Stimulated activated naive B cell treated with anti-CD40 and anti-IgM and Interleukin-4, amounts not matched to agents 10 μg/mL and 1 μg/mL and 100 μg/mL, for 72 hours (primary cell): ENCODE results near the gene FCAMR.
"Not testable (repeated sequence)": the region's sequence is repeated elsewhere in the genome, so short reads cannot be mapped to it uniquely, and the experiment has no call there.

Experiments used
- ATAC-seq, 2 donors: fragments of 150-1000 bp; cut with Tn5 transposase; replicated peaks; 2 replicates each; pipeline ENCODE4 v1.10.0; 2021; ENCODE audit warnings: moderate library complexity in 1 of 2
- DNase-seq: peaks from one replicate; pipeline ENCODE4 v3.0.0; 2021
- H3K27ac Mint-ChIP-seq: one replicate; pipeline ENCODE4 v1.8.0; 2022; ENCODE audit warnings: mild to moderate bottlenecking, mixed read lengths
- H3K27me3 Mint-ChIP-seq, 2 donors: one replicate each; pipeline ENCODE4 v1.8.0; 2022; ENCODE audit warnings: mixed read lengths in 2 of 2
- H3K36me3 Mint-ChIP-seq, 2 donors: one replicate each; pipeline ENCODE4 v1.8.0; 2022; ENCODE audit warnings: mixed read lengths in 2 of 2, mild to moderate bottlenecking in 1 of 2
- H3K4me1 Mint-ChIP-seq, 2 donors: one replicate each; pipeline ENCODE4 v1.8.0; 2022; ENCODE audit warnings: mixed read lengths in 2 of 2, mild to moderate bottlenecking in 1 of 2
- H3K4me3 Mint-ChIP-seq, 2 donors: one replicate each; pipeline ENCODE4 v1.8.0; 2022; ENCODE audit warnings: mild to moderate bottlenecking in 2 of 2, mixed read lengths in 2 of 2, moderate library complexity in 1 of 2
- H3K9me3 Mint-ChIP-seq, 2 donors: one replicate each; pipeline ENCODE4 v1.8.0; 2022; ENCODE audit warnings: mixed read lengths in 2 of 2, mild to moderate bottlenecking in 1 of 2

The FCAMR gene

DNA sequence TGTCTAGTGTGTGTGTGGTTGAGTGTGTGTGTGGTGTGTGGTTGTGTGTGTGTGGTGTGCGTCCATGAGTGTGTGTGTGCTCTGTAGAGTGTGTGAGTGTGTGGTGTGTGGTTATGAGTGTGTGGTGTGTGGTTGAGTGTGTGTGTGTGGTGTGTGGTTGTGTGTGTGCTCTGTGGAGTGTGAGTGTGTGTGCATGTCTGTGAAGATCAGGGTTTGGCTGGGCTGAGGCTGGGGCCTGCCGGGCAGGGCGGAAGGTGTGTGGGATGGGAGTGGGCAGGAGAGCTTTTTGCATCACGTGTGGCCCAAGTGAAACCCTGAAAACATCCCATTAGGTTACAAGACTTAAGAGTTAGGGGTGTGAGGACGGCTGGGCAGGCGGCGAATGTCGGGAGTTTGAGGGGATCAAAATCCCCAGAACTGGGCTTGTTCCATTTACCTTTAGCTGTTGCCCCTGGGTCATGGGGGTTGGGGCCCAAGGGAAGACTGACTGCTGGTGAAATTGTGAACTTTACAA is 45.6 kb downstream of the FCAMR start:
- H3K36me3 Mint-ChIP-seq, result peaks cover 16 to 18% of the 10 kb centered on the region in 2 donors
- DNase-seq (peak; percentile 80), ATAC-seq (peak; percentile 39 to 45)
- no peaks in the 10 kb centered on the region for H3K27me3 Mint-ChIP-seq
- no peak overlapping the region for H3K27ac Mint-ChIP-seq
- peaks cover 20 to 35% of the 10 kb centered on the region in 2 donors for H3K4me1 Mint-ChIP-seq
- H3K9me3 Mint-ChIP-seq, result no peaks in the 10 kb centered on the region
- H3K4me3 Mint-ChIP-seq, result no peak overlapping the region

DNA sequence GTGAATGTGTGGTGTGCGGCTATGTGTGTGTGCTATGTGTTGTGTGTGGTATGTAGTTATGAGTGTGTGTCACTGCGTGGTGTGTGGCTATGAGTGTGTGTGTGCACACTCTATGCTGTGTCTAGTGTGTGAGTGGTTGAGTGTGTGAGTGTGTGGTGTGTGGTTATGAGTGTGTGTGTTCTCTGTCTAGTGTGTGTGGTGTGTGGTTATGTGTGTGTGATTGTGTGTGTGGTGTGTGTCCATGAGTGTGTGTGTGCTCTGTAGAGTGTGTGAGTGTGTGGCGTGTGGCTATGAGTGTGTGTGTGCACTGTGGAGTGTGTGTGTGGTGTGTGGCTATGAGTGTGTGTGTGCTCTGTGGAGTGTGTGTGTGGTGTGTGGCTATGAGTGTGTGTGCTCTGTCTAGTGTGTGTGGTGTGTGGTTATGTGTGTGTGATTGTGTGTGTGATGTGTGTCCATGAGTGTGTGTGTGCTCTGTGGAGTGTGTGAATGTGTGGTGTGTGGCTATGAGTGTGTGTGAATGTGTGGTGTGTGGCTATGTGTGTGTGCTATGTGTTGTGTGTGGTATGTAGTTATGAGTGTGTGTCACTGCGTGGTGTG is 46.2 kb downstream of the FCAMR start:
- peaks cover 15 to 18% of the 10 kb centered on the region in 2 donors for H3K36me3 Mint-ChIP-seq
- not testable (repeated sequence) for H3K4me3 Mint-ChIP-seq, H3K9me3 Mint-ChIP-seq, H3K27ac Mint-ChIP-seq, DNase-seq, ATAC-seq, H3K27me3 Mint-ChIP-seq
- peaks cover 18 to 31% of the 10 kb centered on the region in 2 donors for H3K4me1 Mint-ChIP-seq

DNA sequence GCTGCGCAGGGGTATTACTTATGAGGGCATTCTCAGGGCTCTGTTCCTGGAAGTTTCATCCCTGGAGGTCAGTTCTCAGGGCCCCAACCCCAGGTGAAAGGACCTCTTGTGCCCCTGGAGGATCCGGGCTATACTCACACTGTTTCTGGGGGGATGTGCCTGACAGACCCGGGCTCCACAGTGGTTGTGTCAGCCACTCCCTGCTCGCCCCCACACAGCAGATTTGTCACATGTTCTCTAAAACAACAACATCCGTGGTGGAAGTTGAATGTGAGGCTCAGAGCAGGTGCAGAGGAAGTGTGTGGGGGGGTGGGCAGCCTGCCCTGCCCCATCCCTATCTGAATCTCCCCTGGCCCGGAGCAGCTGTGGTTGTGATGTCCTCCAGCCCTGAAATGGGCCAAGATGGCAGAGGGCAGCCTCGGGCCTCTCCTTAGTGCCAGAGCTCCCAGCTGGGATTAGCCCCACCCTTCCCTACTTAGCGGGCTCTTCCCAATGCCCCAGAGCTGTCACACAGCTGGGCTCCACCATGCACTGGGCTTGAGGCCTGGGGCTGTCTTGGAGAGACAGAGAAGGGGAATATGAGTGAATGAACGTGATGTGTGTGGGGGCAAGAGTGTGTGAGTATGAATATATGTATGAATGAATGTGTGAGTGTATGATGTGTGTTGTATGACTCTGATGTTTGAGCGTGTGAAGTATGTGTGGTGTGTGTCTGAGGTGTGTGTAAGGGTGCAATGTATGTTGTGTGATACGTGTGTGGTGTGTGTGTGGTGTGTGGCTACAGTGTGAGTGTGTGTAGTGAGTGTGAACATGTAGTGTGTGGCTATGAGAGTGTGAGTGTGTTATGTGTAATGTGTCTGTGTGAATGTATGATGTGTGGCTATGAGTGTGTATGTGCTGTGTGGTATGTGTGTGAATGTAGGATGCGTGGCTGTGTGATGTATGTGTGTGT is 47.0 kb downstream of the FCAMR start:
- ATAC-seq, result peak; percentile 54 to 69
- Mint-ChIP-seq H3K4me1 (peaks cover 22 to 29% of the 10 kb centered on the region in 2 donors), H3K9me3 (no peaks in the 10 kb centered on the region), H3K27me3 (no peaks in the 10 kb centered on the region), H3K4me3 (no peak overlapping the region), H3K36me3 (peaks cover 20 to 21% of the 10 kb centered on the region in 2 donors), H3K27ac (no peak overlapping the region)
- DNase-seq, result peak; percentile 83

DNA sequence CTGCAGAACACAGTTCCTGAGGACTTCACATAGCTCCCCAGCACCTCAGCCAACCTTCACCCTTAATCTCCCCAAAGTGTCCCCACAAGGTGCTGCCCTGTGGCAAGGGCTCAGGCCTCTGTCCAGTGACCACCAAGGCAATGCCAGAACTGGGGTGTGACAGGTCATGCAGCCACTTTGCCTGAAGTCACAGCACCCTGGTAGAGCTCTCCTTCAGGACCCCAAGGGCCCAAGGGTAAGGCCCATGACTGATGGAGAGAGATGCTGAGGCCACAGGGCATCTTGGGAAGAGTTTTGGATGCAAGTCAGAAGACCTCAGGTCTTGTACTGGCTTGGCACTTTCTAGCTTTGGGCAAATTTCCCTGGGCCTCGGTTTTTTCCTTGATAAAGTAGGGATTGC is 47.7 kb downstream of the FCAMR start:
- Mint-ChIP-seq H3K27me3 (no peaks in the 10 kb centered on the region), H3K9me3 (no peaks in the 10 kb centered on the region), H3K27ac (no peak overlapping the region), H3K4me3 (no peak overlapping the region), H3K36me3 (peaks cover 27 to 28% of the 10 kb centered on the region in 2 donors), H3K4me1 (peaks cover 23 to 29% of the 10 kb centered on the region in 2 donors)
- DNase-seq (no peak), ATAC-seq (no peak)

DNA sequence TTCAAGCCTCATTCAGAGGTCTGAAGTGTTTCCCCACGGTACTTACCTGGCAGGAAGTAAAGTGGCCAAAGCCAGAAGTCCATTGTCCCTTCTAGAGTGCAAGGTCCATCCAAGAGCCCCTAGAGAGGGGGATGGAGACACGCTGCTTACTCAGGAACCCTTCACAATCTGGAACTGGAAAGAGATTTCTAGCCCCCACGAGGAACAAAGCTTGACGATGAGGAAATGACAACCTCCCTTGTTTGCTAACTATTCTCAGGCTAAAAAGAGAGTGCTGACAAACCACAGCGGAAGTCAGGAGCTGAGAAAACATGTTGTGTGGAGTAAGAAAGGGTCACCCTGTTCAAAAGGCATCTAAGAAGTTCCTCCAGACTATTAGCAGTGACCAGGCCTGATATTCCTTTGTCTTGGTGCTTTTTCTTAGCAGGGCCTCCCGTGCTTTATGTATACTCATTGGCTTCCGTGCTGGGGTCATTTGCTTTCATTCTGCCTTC is 48.4 kb downstream of the FCAMR start, which contains the start of gene FCMR:
TSS of gene FCMR (minus strand) at position 170 of the 494 bp plus-strand sequence. CDS start at position 83, 87 bp downstream.
- Mint-ChIP-seq H3K9me3 (no peaks in the 10 kb centered on the region), H3K27me3 (no peaks in the 10 kb centered on the region), H3K4me3 (no peak within 1 kb of the TSS), H3K27ac (no peak within 1 kb of the TSS), H3K36me3 (peaks cover 33% of the 10 kb centered on the region in 2 donors), H3K4me1 (peaks cover 27 to 33% of the 10 kb centered on the region in 2 donors)
- DNase-seq (peak; percentile 53), ATAC-seq (peak; percentile 4 to 5)

DNA sequence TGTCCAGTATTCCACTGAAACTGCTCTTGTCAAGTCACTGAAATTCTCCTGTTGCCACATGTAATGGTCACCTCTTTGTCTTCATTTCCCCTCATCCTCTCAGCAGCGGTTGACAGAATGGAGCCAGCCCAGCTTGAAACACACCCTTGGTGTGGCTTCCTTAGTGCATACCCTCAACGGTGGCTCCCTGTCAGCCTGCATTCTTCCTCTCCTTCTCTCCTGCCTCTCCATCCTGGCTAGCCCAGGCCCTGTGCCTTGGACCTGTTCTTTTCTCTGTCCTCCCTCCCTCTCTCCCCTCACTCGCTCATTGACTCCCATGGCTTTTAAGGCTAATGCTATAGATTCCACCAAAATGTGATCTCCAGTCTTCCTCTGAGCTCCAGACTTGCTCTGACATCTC is 52.2 kb downstream of the FCAMR start:
- Mint-ChIP-seq H3K27ac (peak overlapping the region; percentile 85), H3K9me3 (no peaks in the 10 kb centered on the region), H3K36me3 (peaks cover 64 to 71% of the 10 kb centered on the region in 2 donors), H3K4me3 (no peak overlapping the region), H3K4me1 (peaks cover 65% of the 10 kb centered on the region in 2 donors), H3K27me3 (no peaks in the 10 kb centered on the region)
- DNase-seq (no peak), ATAC-seq (no peak)

DNA sequence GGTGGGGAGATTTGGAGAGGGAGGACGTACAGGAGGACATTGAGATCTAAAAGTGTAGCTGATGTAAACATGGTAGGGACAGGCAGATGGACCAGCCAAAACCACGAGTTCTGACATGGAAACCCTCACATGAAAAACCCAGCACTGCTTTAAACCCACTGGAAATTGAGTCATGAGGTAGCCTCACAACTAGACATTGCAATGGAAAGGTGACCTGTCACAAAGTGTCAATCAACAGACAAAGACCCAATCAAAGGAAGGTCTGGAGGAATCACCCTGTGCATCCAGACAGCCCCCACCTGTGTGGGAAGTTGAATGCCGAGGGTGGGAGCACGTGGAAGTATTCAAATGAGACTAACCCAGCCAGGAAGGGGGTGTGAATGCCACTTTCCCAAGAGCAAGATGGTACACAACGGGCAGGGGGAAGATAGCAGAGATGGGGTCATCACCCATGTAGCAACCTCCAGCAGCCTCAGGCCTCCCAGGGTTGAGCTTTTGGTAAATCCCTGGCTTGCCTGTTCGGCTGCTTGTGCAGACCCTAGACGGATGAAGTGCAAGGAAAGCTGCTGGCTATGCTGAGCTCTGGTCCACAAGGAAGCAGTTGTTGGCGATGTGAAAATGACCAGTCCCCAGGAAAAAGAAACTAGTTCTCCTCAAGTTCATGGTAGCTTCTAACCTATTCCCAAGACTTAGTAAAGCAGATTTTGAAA is 54.1 kb downstream of the FCAMR start:
- no peaks in the 10 kb centered on the region for H3K9me3 Mint-ChIP-seq
- H3K4me3 Mint-ChIP-seq, result no peak overlapping the region
- H3K27ac Mint-ChIP-seq, result peak overlapping the region; percentile 93
- DNase-seq, result no peak
- ATAC-seq, result peak in 1 of 2 donors; percentile 11
- peaks cover 77 to 88% of the 10 kb centered on the region in 2 donors for H3K36me3 Mint-ChIP-seq
- H3K4me1 Mint-ChIP-seq, result peaks cover 79 to 84% of the 10 kb centered on the region in 2 donors
- H3K27me3 Mint-ChIP-seq, result no peaks in the 10 kb centered on the region

DNA sequence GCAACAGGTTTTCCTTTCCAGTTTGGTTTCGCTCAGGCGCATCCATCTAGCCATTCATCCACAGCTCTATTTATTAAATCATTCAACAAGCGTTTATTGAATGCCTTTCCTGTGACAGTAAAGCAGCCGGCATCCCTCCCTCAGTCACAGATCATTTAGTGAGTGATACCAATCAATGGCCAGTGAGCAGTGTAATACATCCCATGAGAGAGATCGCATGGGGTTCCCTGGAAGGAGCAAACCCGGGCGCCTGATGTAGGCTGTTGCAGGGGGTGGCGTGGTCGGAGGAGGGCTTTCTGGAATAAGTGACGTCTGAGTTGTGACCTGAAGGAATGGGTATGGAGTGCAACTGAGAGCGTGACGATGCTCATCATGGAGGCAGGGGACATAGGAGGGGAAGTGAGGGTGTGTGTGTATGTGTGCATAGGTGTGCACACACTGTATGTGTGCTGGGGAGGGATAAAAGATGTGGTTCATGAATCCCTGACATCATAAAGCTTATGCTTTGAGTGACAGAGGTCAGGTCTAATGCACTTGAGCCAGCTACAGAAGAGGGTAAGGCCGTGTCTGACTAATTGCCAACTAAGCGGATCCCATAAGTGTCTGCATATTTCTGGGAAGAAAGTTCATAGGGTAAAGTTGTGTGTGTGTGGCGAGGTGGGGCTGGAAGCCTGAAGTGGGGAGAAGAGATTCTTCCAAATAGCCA is 55.1 kb downstream of the FCAMR start:
- no peak for DNase-seq
- peaks cover 82 to 88% of the 10 kb centered on the region in 2 donors for H3K4me1 Mint-ChIP-seq
- ATAC-seq, result no peak
- H3K27ac Mint-ChIP-seq, result peak overlapping the region; percentile 93
- H3K27me3 Mint-ChIP-seq, result no peaks in the 10 kb centered on the region
- no peaks in the 10 kb centered on the region for H3K9me3 Mint-ChIP-seq
- H3K4me3 Mint-ChIP-seq, result no peak overlapping the region
- H3K36me3 Mint-ChIP-seq, result peaks cover 71 to 86% of the 10 kb centered on the region in 2 donors

DNA sequence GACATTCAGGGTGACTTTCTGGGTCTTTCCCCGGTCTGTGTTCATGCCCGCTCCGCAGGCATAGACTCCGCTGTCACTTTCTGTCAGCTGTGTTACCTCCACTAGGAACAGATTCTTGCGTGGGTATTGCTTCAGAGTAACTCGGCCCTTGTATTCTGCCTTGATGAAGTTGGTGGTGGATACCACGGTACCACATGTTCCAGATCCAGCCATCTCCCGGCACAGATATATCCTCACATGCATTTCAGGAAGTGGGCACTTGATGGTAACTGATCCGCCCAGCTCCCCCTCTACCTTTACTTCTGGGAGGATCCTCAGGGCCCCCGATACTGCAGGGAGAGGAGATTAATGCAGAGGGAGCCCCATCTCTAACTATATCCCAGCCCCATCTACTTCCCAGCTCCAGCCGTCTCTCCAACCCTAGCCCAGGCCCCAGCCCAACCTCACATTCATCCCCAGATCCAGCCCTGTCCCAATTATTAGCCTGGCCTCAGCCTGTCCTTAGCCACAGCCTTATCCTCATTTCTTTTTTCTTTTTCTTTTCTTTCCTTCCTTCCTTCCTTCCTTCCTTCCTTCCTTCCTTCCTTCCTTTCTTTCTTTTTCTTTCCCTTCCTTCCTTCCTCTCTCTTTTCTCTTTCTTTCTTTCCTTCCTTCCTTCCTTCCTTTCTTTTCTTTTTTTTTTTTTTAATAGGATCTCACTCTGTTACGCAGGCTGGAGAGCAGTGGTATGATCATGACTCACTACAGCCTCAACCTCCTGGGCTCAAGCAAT is 56.3 kb downstream of the FCAMR start:
- no peak for DNase-seq
- peaks cover 83 to 94% of the 10 kb centered on the region in 2 donors for H3K4me1 Mint-ChIP-seq
- no peak overlapping the region for H3K4me3 Mint-ChIP-seq
- no peaks in the 10 kb centered on the region for H3K27me3 Mint-ChIP-seq
- no peak for ATAC-seq
- peaks cover 67 to 81% of the 10 kb centered on the region in 2 donors for H3K36me3 Mint-ChIP-seq
- peak overlapping the region; percentile 93 for H3K27ac Mint-ChIP-seq
- no peaks in the 10 kb centered on the region for H3K9me3 Mint-ChIP-seq

DNA sequence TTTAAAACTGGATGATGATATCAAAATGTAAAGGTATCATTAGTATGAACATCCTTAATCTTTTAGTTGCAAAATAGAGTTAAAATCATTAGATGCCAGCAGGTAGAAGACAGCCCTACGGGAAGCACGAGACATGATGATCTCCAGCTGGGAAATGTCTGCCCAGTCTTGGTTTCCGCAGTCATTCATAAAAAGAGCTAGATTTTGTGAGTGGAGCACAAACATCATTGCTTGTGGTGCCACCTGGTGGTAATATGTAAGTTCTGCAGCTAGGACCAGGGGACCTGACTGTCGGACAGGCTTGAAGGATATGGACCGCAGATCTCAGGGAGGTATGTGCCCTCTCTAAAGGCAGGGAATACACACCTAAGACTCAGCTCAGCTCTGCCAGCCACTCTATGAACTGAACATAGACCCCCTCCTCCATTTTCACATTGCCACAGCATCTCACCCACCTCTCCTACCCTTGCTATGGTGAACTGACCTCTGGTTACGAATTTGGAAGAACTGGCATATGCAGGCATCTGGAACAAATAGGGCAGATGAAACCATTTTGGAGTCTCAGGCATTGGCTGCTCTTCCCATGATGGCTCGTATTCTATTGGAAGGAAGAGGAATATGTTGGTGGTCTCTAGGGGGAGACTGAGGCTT is 57.7 kb downstream of the FCAMR start:
- Mint-ChIP-seq H3K9me3 (no peaks in the 10 kb centered on the region), H3K4me3 (peak overlapping the region; percentile 33 to 49), H3K4me1 (peaks cover 83 to 94% of the 10 kb centered on the region in 2 donors), H3K27me3 (no peaks in the 10 kb centered on the region), H3K36me3 (peaks cover 69 to 81% of the 10 kb centered on the region in 2 donors), H3K27ac (peak overlapping the region; percentile 63)
- ATAC-seq, result peak; percentile 56 to 58
- DNase-seq, result peak; percentile 60

DNA sequence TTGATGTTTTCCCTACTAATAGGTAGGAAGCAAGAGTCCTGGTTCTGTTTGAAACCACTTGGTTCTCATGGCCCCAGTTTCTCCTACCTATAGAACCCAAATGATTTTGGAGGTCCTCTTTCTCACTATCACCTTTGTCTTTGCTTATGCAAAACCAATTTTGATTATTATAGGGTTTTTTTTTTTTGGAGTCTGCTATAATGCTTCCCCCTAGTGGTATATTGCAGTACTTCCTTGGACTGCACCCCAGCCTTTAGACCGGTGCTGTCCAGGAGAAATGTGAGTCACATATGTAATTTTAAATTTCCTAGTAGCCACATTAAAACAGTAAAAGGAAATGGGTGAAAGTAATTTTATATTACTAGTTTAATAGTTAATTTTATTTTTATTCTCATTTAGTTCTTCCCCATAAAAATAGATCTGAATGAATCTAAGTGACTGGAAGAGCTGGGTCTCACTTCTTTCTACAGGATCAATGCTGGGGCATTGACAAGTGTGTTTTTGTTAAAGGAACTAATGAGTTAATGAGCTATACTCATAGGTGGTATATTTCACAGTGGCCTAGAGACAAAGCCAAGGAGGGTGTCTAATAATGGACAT is 59.1 kb downstream of the FCAMR start:
- H3K9me3 Mint-ChIP-seq, result no peaks in the 10 kb centered on the region
- peaks cover 79 to 94% of the 10 kb centered on the region in 2 donors for H3K4me1 Mint-ChIP-seq
- DNase-seq (no peak), ATAC-seq (peak; percentile 44 to 45)
- no peaks in the 10 kb centered on the region for H3K27me3 Mint-ChIP-seq
- H3K36me3 Mint-ChIP-seq, result peaks cover 60 to 79% of the 10 kb centered on the region in 2 donors
- H3K27ac Mint-ChIP-seq, result no peak overlapping the region
- peak overlapping the region; percentile 14 to 16 for H3K4me3 Mint-ChIP-seq

DNA sequence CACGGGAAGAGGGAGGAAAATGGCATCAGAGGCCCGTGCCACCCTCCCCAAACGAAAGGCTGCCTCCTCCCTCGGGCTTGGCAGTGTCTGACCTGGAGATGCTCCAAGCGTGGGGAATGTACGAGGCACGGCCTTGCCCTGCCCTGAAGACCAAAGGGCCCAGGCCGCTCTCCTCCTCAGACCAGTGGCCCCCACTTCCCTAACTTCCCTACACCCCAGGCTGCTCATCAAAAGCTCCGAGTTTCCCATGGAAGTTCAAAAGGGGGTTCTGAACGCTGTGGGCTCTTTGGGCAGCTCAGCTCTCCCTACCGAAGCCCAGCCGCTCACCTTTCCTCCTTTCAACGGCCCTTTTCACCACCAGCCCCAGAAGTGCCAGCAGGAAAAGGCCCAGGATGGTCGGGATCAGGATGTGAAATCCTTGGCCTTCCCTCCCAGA is 60.4 kb downstream of the FCAMR start:
- no peaks in the 10 kb centered on the region for H3K9me3 Mint-ChIP-seq
- peaks cover 56 to 79% of the 10 kb centered on the region in 2 donors for H3K36me3 Mint-ChIP-seq
- DNase-seq (no peak), ATAC-seq (no peak)
- peak overlapping the region; percentile 52 for H3K27ac Mint-ChIP-seq
- H3K4me3 Mint-ChIP-seq, result peak overlapping the region; percentile 64 to 76
- no peaks in the 10 kb centered on the region for H3K27me3 Mint-ChIP-seq
- H3K4me1 Mint-ChIP-seq, result peaks cover 78 to 94% of the 10 kb centered on the region in 2 donors
